ENCODE measurements around the gene CPNE9. TPM values are rescaled to one million over a fixed set of nuclear protein-coding genes. Genes with fewer than 3 reads are reported as not detected.

CPNE9 gene
- total RNA-seq, 1 donor from 2014 or later = 0.20 TPM

DNA sequence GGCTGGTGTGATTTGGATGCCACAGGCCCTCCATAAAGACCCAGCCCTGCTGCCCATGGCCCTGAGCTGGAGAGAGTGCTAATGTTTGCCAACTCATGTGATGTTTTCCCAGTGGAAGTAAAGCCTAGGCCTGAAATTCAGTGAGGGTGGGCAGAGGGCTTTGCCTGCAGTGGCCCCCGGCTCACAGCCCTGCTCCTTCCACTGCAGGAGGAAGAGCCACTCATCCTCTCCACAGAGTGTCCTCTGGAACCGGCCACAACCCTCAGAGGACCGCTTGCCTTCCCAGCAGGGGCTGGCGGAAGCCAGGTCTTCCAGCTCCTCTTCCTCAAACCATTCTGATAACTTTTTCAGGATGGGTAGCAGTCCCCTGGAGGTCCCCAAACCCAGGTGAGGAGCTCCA is 13.9 kb upstream of the CPNE9 start:
- peaks cover 32% of the 10 kb centered on the region for H3K36me3 ChIP-seq (ENCODE audit: insufficient read depth, low read length)
- Mint-ChIP-seq H3K4me1 (ENCODE audit: low read depth, unreplicated experiment) (no peaks in the 10 kb centered on the region), H3K4me3 (ENCODE audit: unreplicated experiment) (no peak overlapping the region)

DNA sequence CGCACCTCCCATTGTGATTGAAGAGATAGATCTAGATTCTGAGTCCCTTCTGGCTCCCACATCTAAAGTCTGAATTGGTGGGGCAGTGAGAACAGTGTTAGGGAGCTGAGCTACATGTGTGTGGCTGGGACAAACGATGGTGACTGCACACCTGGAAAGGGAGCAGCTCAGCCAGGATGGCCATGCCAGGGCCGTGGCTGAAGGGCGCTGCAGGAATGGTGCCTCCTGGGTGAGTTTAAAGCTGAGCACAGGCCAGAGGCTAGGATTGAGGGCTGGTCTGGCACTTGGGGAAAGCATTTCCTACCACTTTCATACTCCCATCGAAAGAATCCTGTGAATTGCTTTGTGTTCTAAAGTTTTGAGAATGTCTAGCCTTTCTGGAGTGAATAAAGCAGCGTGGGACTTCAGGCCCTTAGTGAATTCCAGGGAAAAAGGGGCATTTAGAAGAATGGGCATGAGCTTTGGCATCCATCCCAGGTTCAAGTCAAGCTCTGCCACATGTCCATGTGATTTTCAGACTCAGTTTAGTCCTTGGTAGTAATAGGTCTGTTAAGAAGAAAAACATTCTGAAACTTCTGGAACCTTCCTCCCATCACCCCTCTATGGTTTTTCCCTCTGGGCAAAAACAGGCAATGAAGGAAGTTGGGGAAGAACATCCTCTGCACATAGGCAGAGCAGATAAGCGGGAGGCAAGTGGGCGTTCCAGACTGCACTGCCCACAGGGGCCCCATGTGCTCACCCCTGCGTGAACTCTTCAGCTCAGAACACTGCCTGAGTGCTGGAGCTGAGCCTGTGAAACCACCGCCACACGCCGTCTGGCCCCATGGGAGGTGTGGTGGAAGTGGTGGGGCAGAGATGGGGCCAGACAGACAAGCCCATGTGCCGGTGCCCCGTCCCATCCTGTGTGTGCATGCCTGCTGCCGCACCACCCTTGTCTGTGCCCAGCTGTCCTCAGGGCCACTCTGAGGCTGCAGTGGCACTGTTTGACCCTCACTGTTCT is 12.9 kb upstream of the CPNE9 start:
- Mint-ChIP-seq H3K4me3 (ENCODE audit: unreplicated experiment) (no peak overlapping the region), H3K36me3 (ENCODE audit: low read depth, unreplicated experiment) (peaks cover 26% of the 10 kb centered on the region), H3K27ac (ENCODE audit: unreplicated experiment) (no peak overlapping the region), H3K27me3 (ENCODE audit: low read depth, unreplicated experiment) (no peaks in the 10 kb centered on the region), H3K9me3 (ENCODE audit: unreplicated experiment) (no peaks in the 10 kb centered on the region), H3K4me1 (ENCODE audit: low read depth, unreplicated experiment) (no peaks in the 10 kb centered on the region)
- FAIRE-seq (no peak), DNase-seq (ENCODE audit: low read depth) (peak; percentile 11)
- H3K4me3 ChIP-seq (ENCODE audit: insufficient read depth, low read depth, low read length) = no peak overlapping the region
- TF ChIP-seq, protein P1, sequence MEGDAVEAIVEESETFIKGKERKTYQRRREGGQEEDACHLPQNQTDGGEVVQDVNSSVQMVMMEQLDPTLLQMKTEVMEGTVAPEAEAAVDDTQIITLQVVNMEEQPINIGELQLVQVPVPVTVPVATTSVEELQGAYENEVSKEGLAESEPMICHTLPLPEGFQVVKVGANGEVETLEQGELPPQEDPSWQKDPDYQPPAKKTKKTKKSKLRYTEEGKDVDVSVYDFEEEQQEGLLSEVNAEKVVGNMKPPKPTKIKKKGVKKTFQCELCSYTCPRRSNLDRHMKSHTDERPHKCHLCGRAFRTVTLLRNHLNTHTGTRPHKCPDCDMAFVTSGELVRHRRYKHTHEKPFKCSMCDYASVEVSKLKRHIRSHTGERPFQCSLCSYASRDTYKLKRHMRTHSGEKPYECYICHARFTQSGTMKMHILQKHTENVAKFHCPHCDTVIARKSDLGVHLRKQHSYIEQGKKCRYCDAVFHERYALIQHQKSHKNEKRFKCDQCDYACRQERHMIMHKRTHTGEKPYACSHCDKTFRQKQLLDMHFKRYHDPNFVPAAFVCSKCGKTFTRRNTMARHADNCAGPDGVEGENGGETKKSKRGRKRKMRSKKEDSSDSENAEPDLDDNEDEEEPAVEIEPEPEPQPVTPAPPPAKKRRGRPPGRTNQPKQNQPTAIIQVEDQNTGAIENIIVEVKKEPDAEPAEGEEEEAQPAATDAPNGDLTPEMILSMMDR (IDR thresholded peaks at IDR 0.05; ENCODE audit: insufficient read depth, low read depth, low read length) = no peak
- no peak for TF ChIP-seq EZH2 (IDR thresholded peaks at IDR 0.05; ENCODE audit: insufficient read depth, low read length)
- no peak overlapping the region for H3K9ac ChIP-seq (ENCODE audit: low read length)
- H3K27me3 ChIP-seq (ENCODE audit: insufficient read depth, low read length) = no peaks in the 10 kb centered on the region
- peaks cover 27% of the 10 kb centered on the region for H3K36me3 ChIP-seq (ENCODE audit: insufficient read depth, low read length)
- no peaks in the 10 kb centered on the region for H3K4me1 ChIP-seq (ENCODE audit: insufficient read depth, low read length)
- no peaks in the 10 kb centered on the region for H3K9me3 ChIP-seq (ENCODE audit: insufficient read depth, low read depth, low read length)
- H4K20me1 ChIP-seq (ENCODE audit: insufficient read depth, low read length) = no peaks in the 10 kb centered on the region
- H3K4me2 ChIP-seq (ENCODE audit: low read length) = no peak overlapping the region
- no peak overlapping the region for H3K27ac ChIP-seq (ENCODE audit: low read depth, low read length)
- H3K79me2 ChIP-seq (ENCODE audit: insufficient read depth, low read length) = no peaks in the 10 kb centered on the region
- H2AFZ ChIP-seq (ENCODE audit: low read depth, low read length) = no peak overlapping the region

More for the DNA sequence above, 13.9 kb upstream of the CPNE9 start:
- H3K27ac ChIP-seq (ENCODE audit: low read depth, low read length) = no peak overlapping the region
- H3K9me3 ChIP-seq (ENCODE audit: insufficient read depth, low read depth, low read length) = no peaks in the 10 kb centered on the region
- H3K4me2 ChIP-seq (ENCODE audit: low read length) = no peak overlapping the region
- H4K20me1 ChIP-seq (ENCODE audit: insufficient read depth, low read length) = no peaks in the 10 kb centered on the region
- H3K79me2 ChIP-seq (ENCODE audit: insufficient read depth, low read length) = no peaks in the 10 kb centered on the region
- Mint-ChIP-seq H3K36me3 (ENCODE audit: low read depth, unreplicated experiment) (peaks cover 31% of the 10 kb centered on the region), H3K27me3 (ENCODE audit: low read depth, unreplicated experiment) (no peaks in the 10 kb centered on the region), H3K9me3 (ENCODE audit: unreplicated experiment) (no peaks in the 10 kb centered on the region), H3K27ac (ENCODE audit: unreplicated experiment) (no peak overlapping the region)
- H3K9ac ChIP-seq (ENCODE audit: low read length) = no peak overlapping the region
- no peaks in the 10 kb centered on the region for H3K4me1 ChIP-seq (ENCODE audit: insufficient read depth, low read length)
- H3K27me3 ChIP-seq (ENCODE audit: insufficient read depth, low read length) = no peaks in the 10 kb centered on the region
- no peak overlapping the region for H3K4me3 ChIP-seq (ENCODE audit: insufficient read depth, low read depth, low read length)
- no peak overlapping the region for H2AFZ ChIP-seq (ENCODE audit: low read depth, low read length)
- TF ChIP-seq, protein P1 (IDR thresholded peaks at IDR 0.05; ENCODE audit: insufficient read depth, low read depth, low read length) = no peak
- TF ChIP-seq EZH2 (IDR thresholded peaks at IDR 0.05; ENCODE audit: insufficient read depth, low read length) = no peak
- FAIRE-seq (no peak), DNase-seq (ENCODE audit: low read depth) (no peak)

DNA sequence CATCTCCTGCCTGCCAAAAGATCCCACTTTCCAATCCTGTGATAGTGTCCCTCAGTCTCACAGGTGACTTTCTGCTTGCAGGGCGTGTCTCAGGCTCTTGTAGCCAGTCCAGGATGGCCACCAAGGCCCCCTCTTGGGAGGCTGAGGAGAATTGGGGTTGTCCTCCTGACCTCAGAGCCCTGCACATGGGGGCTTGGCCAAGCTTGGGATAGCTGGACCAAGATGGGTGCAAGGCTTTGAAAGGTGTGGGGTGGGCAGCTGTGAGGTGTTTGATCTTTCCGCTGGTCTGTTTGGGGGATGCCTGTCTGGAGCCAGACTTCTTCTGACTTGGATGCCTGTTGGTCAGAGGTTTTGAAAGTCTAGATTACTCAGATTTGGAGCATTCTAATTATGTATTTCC is 12.0 kb upstream of the CPNE9 start:
- Histone ChIP-seq H3K36me3 (ENCODE audit: insufficient read depth, low read length) (peaks cover 24% of the 10 kb centered on the region), H3K4me1 (ENCODE audit: insufficient read depth, low read length) (no peaks in the 10 kb centered on the region), H4K20me1 (ENCODE audit: insufficient read depth, low read length) (no peaks in the 10 kb centered on the region), H3K79me2 (ENCODE audit: insufficient read depth, low read length) (no peaks in the 10 kb centered on the region), H3K27me3 (ENCODE audit: insufficient read depth, low read length) (no peaks in the 10 kb centered on the region), H2AFZ (ENCODE audit: low read depth, low read length) (no peak overlapping the region), H3K9me3 (ENCODE audit: insufficient read depth, low read depth, low read length) (no peaks in the 10 kb centered on the region), H3K9ac (ENCODE audit: low read length) (no peak overlapping the region), H3K27ac (ENCODE audit: low read depth, low read length) (no peak overlapping the region), H3K4me3 (ENCODE audit: insufficient read depth, low read depth, low read length) (no peak overlapping the region), H3K4me2 (ENCODE audit: low read length) (no peak overlapping the region)
- no peak for DNase-seq (ENCODE audit: low read depth)
- peaks cover 20% of the 10 kb centered on the region for H3K36me3 Mint-ChIP-seq (ENCODE audit: low read depth, unreplicated experiment)
- no peak overlapping the region for H3K4me3 Mint-ChIP-seq (ENCODE audit: unreplicated experiment)
- TF ChIP-seq EZH2 (IDR thresholded peaks at IDR 0.05; ENCODE audit: insufficient read depth, low read length) = no peak
- TF ChIP-seq, protein P1 (IDR thresholded peaks at IDR 0.05; ENCODE audit: insufficient read depth, low read depth, low read length) = no peak
- H3K27ac Mint-ChIP-seq (ENCODE audit: unreplicated experiment) = peak overlapping the region; percentile 18
- FAIRE-seq = no peak
- no peaks in the 10 kb centered on the region for H3K4me1 Mint-ChIP-seq (ENCODE audit: low read depth, unreplicated experiment)
- no peaks in the 10 kb centered on the region for H3K9me3 Mint-ChIP-seq (ENCODE audit: unreplicated experiment)
- H3K27me3 Mint-ChIP-seq (ENCODE audit: low read depth, unreplicated experiment) = no peaks in the 10 kb centered on the region
